ENCODE data around the gene PLCB4. TPM values are rescaled to one million over a fixed set of nuclear protein-coding genes. Genes with fewer than 3 reads are reported as not detected.

PLCB4 gene
- total RNA-seq, 1 donor from 2014 or later, result 12.0 TPM

DNA sequence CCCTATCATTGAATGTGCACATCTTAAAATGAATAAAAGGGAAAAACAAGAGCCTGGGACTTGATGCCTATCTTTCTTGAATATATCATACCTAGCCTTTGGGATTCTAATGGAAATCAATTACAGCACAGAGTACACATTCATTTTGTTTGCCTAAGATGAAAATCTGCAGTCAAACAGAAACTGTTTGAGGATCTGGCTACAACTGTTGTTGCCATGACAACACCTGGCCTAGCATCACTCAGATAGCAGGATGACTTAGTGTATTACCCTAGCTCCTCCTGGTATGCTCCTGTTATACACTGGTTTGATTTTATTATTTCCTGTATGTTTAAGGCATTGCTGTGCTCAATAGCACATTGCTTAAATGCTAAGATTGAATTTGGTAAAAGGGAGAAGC is 374.0 kb downstream of the PLCB4 start:
- no peaks in the 10 kb centered on the region for H3K4me1 ChIP-seq
- H3K36me3 ChIP-seq, result peaks cover 0 to 7% of the 10 kb centered on the region in 2 donors
- H3K9me3 ChIP-seq, result no peaks in the 10 kb centered on the region
- no peak overlapping the region for H3K4me3 ChIP-seq
- TF ChIP-seq POLR2AphosphoS5 (IDR thresholded peaks at IDR 0.05; ENCODE audit: insufficient read depth in 1 of 2, low read depth in 1 of 2) (no peak), CTCF (IDR thresholded peaks at IDR 0.05) (no peak), POLR2A (IDR thresholded peaks at IDR 0.05) (no peak)
- H3K27me3 ChIP-seq, result no peaks in the 10 kb centered on the region
- no peak overlapping the region for H3K27ac ChIP-seq
- no peak for DNase-seq (ENCODE audit: extremely low spot score in 2 of 2)
- intact Hi-C loops (cut with DNase I), result no loop called here

DNA sequence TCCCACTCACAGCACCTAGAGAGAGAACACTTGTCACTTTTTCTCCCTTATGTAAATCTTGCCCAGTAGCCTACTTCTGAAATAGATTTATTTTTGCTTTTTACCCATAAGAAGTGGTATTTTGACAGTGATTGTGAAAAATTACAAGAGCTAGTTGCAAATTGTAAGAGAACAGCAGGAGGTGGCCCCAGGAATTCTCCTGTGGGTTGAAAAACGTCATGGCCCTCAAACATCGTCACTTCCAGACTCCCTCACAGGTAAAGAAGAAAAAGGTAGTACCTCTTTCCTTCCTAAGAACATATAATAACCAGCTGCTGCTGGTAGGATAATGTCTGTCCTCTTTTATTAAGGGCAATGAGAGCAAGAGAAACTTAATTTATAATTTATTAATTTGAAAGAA is 376.0 kb downstream of the PLCB4 start:
- Histone ChIP-seq H3K36me3 (no peaks in the 10 kb centered on the region), H3K4me3 (no peak overlapping the region), H3K9me3 (no peaks in the 10 kb centered on the region), H3K4me1 (no peaks in the 10 kb centered on the region), H3K27ac (no peak overlapping the region), H3K27me3 (no peaks in the 10 kb centered on the region)
- intact Hi-C loops (cut with DNase I), result no loop called here
- TF ChIP-seq CTCF (IDR thresholded peaks at IDR 0.05) (no peak), POLR2AphosphoS5 (IDR thresholded peaks at IDR 0.05; ENCODE audit: insufficient read depth in 1 of 2, low read depth in 1 of 2) (no peak), POLR2A (IDR thresholded peaks at IDR 0.05) (no peak)
- DNase-seq (ENCODE audit: extremely low spot score in 2 of 2), result no peak

DNA sequence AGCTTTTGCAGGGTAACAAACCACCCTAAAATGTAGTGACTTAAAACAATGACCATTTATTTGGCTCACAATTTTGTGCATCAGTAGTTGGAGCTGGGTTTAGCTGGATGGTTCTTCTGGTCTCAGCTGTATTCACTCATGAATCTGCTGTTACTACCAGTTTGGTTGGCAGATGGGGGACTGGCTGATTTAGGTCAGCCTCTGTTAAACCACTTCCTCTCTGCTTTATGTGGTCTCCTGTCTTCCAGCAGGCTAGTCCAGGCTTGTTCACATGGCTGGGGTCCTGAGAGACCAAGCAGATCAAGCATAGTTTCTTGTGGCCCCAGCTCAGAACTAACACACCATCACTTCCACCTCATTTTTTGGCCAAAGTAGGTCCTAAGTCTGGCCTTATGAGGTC is 378.3 kb downstream of the PLCB4 start:
- DNase-seq (ENCODE audit: extremely low spot score in 2 of 2), result no peak
- H3K36me3 ChIP-seq, result no peaks in the 10 kb centered on the region
- TF ChIP-seq POLR2AphosphoS5 (IDR thresholded peaks at IDR 0.05; ENCODE audit: insufficient read depth in 1 of 2, low read depth in 1 of 2) (no peak), POLR2A (IDR thresholded peaks at IDR 0.05) (no peak), CTCF (IDR thresholded peaks at IDR 0.05) (no peak)

DNA sequence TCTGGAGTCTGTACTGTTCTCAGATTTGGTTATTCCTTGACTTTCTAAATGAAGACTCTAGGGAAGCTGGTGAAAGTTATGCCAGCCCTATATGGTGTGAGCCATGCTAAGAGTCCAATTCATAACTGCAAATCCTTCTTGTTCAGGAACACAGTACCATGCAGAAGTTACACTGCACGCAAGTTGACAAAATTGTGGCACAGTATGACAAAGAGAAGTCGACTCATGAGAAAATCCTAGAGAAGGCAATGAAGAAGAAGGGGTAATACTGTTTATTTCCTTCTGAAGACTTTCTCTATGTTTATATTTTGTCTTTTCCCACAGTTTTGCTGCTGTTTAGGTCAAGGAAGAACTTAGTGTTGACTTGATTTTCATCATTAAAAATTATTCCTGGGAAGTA is 384.3 kb downstream of the PLCB4 start:
- DNase-seq (ENCODE audit: extremely low spot score in 2 of 2), result no peak
- H3K4me3 ChIP-seq, result no peak overlapping the region
- no peaks in the 10 kb centered on the region for H3K4me1 ChIP-seq
- TF ChIP-seq POLR2AphosphoS5 (IDR thresholded peaks at IDR 0.05; ENCODE audit: insufficient read depth in 1 of 2, low read depth in 1 of 2) (no peak), POLR2A (IDR thresholded peaks at IDR 0.05) (no peak), CTCF (IDR thresholded peaks at IDR 0.05) (no peak)
- intact Hi-C loops (cut with DNase I), result no loop called here
- no peak overlapping the region for H3K27ac ChIP-seq
- H3K9me3 ChIP-seq, result no peaks in the 10 kb centered on the region
- no peaks in the 10 kb centered on the region for H3K36me3 ChIP-seq
- H3K27me3 ChIP-seq, result no peaks in the 10 kb centered on the region

More for the DNA sequence above, 378.3 kb downstream of the PLCB4 start:
- Histone ChIP-seq H3K9me3 (no peaks in the 10 kb centered on the region), H3K4me3 (no peak overlapping the region), H3K4me1 (no peaks in the 10 kb centered on the region), H3K27me3 (no peaks in the 10 kb centered on the region), H3K27ac (no peak overlapping the region)
- intact Hi-C loops (cut with DNase I), result no loop called here

DNA sequence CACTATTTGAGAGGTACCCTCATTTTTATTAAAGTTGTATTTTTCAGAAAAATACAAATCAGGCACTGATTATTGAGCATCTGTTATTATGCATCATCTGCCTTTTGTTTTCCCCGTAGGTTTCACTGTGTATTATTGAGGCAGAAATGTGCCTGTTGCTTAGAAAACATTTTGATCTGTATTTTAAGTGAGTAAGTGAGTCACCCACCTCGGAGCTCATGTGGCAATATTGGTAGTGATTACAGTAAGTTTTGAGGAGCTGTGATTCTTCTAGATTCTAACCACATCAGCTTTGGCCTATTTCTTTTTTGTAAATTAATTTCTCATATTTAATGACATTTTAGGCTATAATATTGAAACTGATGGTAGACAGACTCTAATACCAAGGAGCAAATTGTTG is 385.9 kb downstream of the PLCB4 start:
- Histone ChIP-seq H3K27me3 (no peaks in the 10 kb centered on the region), H3K9me3 (no peaks in the 10 kb centered on the region), H3K27ac (no peak overlapping the region), H3K4me1 (no peaks in the 10 kb centered on the region), H3K36me3 (peaks cover 0 to 4% of the 10 kb centered on the region in 2 donors), H3K4me3 (no peak overlapping the region)
- TF ChIP-seq POLR2AphosphoS5 (IDR thresholded peaks at IDR 0.05; ENCODE audit: insufficient read depth in 1 of 2, low read depth in 1 of 2), result no peak
- no peak for TF ChIP-seq CTCF (IDR thresholded peaks at IDR 0.05)
- no peak for TF ChIP-seq POLR2A (IDR thresholded peaks at IDR 0.05)
- no peak for DNase-seq (ENCODE audit: extremely low spot score in 2 of 2)
- intact Hi-C loops (cut with DNase I), result no loop called here

Measured in vagina (tissue), 2 donors.